H9 (cell line): Measurements from ENCODE around the gene LMX1B. TPM values are rescaled to one million over a fixed set of nuclear protein-coding genes. Genes with fewer than 3 reads are reported as not detected.
A peak's percentile ranks its signal among the peaks of the same experiment; 100 is the strongest.

Experiments
- DNase-seq: peaks from one replicate; pipeline ENCODE4 v3.0.0-alpha.2; 2017
- H2AFZ ChIP-seq: one replicate; pipeline ENCODE4 v1.6.1; 2013; ENCODE audit warnings: mild to moderate bottlenecking, low read length, control low read depth, moderate library complexity
- H2AK5ac ChIP-seq: 2 replicates; pipeline ENCODE4 v1.6.1; 2013; ENCODE audit warnings: low read length, control low read depth, mixed read lengths; ENCODE audit not compliant: insufficient read length
- H2BK120ac ChIP-seq: one replicate; pipeline ENCODE4 v1.6.1; 2013; ENCODE audit warnings: low read depth, mild to moderate bottlenecking, low read length, control low read depth, inconsistent platforms; ENCODE audit not compliant: poor library complexity, severe bottlenecking
- H2BK12ac ChIP-seq: 2 replicates; pipeline ENCODE4 v1.6.1; 2013; ENCODE audit warnings: low read length, control low read depth, mixed read lengths, low read depth; ENCODE audit not compliant: insufficient read length
- H2BK15ac ChIP-seq: 2 replicates; pipeline ENCODE4 v1.6.1; 2013; ENCODE audit warnings: low read depth, low read length, control low read depth
- H2BK20ac ChIP-seq: one replicate; pipeline ENCODE4 v1.6.1; 2013; ENCODE audit warnings: low read depth, mild to moderate bottlenecking, low read length, control low read depth, inconsistent platforms; ENCODE audit not compliant: poor library complexity, severe bottlenecking
- H2BK5ac ChIP-seq: 2 replicates; pipeline ENCODE4 v1.6.1; 2013; ENCODE audit warnings: low read length, control low read depth, mixed read lengths; ENCODE audit not compliant: insufficient read length
- H3K14ac ChIP-seq: 2 replicates; pipeline ENCODE4 v1.6.1; 2013; ENCODE audit warnings: low read length, control low read depth; ENCODE audit not compliant: insufficient read depth
- H3K18ac ChIP-seq: 2 replicates; pipeline ENCODE4 v1.6.1; 2013; ENCODE audit warnings: low read depth, mild to moderate bottlenecking, mixed read lengths, low read length, control low read depth; ENCODE audit not compliant: insufficient read length
- H3K23ac ChIP-seq: 2 replicates; pipeline ENCODE4 v1.6.1; 2013; ENCODE audit warnings: low read length, control low read depth, mixed read lengths, low read depth; ENCODE audit not compliant: insufficient read length
- H3K23me2 ChIP-seq: 2 replicates; pipeline ENCODE4 v1.6.1; 2013; ENCODE audit warnings: low read depth, mild to moderate bottlenecking, mixed read lengths, low read length, control low read depth; ENCODE audit not compliant: insufficient read length, poor library complexity, severe bottlenecking
- H3K27ac ChIP-seq: 2 replicates; pipeline ENCODE4 v1.5.1; 2013; ENCODE audit warnings: low read length, control low read depth, mixed read lengths, low read depth; ENCODE audit not compliant: insufficient read length
- H3K27me3 ChIP-seq: 2 replicates; pipeline ENCODE4 v1.6.1; 2013; ENCODE audit warnings: low read length, control low read depth, inconsistent platforms; ENCODE audit not compliant: insufficient read depth
- H3K4ac ChIP-seq: 2 replicates; pipeline ENCODE4 v1.6.1; 2013; ENCODE audit warnings: low read depth, mild to moderate bottlenecking, control low read depth, inconsistent platforms, low read length, moderate library complexity
- H3K4me1 ChIP-seq: 2 replicates; pipeline ENCODE4 v1.6.1; 2013; ENCODE audit warnings: low read length, control low read depth, inconsistent platforms; ENCODE audit not compliant: insufficient read depth
- H3K4me2 ChIP-seq: 2 replicates; pipeline ENCODE4 v1.6.1; 2013; ENCODE audit warnings: low read length, control low read depth, mixed read lengths; ENCODE audit not compliant: insufficient read length, insufficient read depth
- H3K56ac ChIP-seq: 2 replicates; pipeline ENCODE4 v1.6.1; 2013; ENCODE audit warnings: low read depth, mild to moderate bottlenecking, mixed read lengths, low read length, control low read depth; ENCODE audit not compliant: insufficient read length
- H3K79me1 ChIP-seq: 2 replicates; pipeline ENCODE4 v1.6.1; 2013; ENCODE audit warnings: low read depth, mild to moderate bottlenecking, moderate library complexity, low read length, control low read depth, inconsistent platforms; ENCODE audit not compliant: insufficient read depth, poor library complexity, severe bottlenecking
- H3K79me2 ChIP-seq: 2 replicates; pipeline ENCODE4 v1.6.1; 2013; ENCODE audit warnings: low read length, control low read depth, inconsistent platforms; ENCODE audit not compliant: insufficient read depth
- H3K9ac ChIP-seq: 2 replicates; pipeline ENCODE4 v1.6.1; 2013; ENCODE audit warnings: low read length, control low read depth, mixed read lengths; ENCODE audit not compliant: insufficient read length; ENCODE audit errors: extremely low read depth
- H3K9me3 ChIP-seq: one replicate; pipeline ENCODE4 v1.6.1; 2013; ENCODE audit warnings: low read depth, low read length, inconsistent platforms; ENCODE audit not compliant: control insufficient read depth
- H3T11ph ChIP-seq: one replicate; pipeline ENCODE4 v1.6.1; 2013; ENCODE audit warnings: mild to moderate bottlenecking, low read length, control low read depth, inconsistent platforms
- H4K20me1 ChIP-seq: one replicate; pipeline ENCODE4 v1.6.1; 2013; ENCODE audit not compliant: control insufficient read depth, insufficient read length, insufficient read depth
- H4K5ac ChIP-seq: 2 replicates; pipeline ENCODE4 v1.6.1; 2013; ENCODE audit warnings: low read depth, mild to moderate bottlenecking, mixed read lengths, low read length, control low read depth; ENCODE audit not compliant: insufficient read length
- H4K8ac ChIP-seq: replicated peaks from 2 replicates; pipeline ENCODE4 v1.6.1; 2013; ENCODE audit warnings: low read length, control low read depth, mixed read lengths, low read depth; ENCODE audit not compliant: insufficient read length
- H4K91ac ChIP-seq: 2 replicates; pipeline ENCODE4 v1.6.1; 2013; ENCODE audit warnings: low read depth, mild to moderate bottlenecking, moderate library complexity, mixed read lengths, low read length, control low read depth; ENCODE audit not compliant: insufficient read length
- H3K27ac Mint-ChIP-seq, 3 experiments: 2 replicates in 2 of 3; 3 replicates in 1 of 3; pipeline ENCODE4 v1.8.0; 2020 to 2021; ENCODE audit warnings: mixed read lengths in 3 of 3, mild to moderate bottlenecking in 1 of 3, moderate library complexity in 1 of 3
- H3K27me3 Mint-ChIP-seq: 2 replicates; pipeline ENCODE4 v1.8.0; 2021; ENCODE audit warnings: low read depth, mild to moderate bottlenecking, moderate library complexity, mixed read lengths
- H3K36me3 Mint-ChIP-seq, 3 experiments: 2 replicates in 2 of 3; 3 replicates in 1 of 3; pipeline ENCODE4 v1.8.0; 2020 to 2021; ENCODE audit warnings: low read depth in 3 of 3, mixed read lengths in 3 of 3; ENCODE audit not compliant: insufficient read depth in 1 of 3
- H3K4me1 Mint-ChIP-seq, 2 experiments: 2 replicates each; pipeline ENCODE4 v1.8.0; 2020; ENCODE audit warnings: mixed read lengths in 2 of 2
- H3K4me3 Mint-ChIP-seq, 2 experiments: 2 replicates in 1 of 2; 3 replicates in 1 of 2; pipeline ENCODE4 v1.8.0; 2020 to 2021; ENCODE audit warnings: mild to moderate bottlenecking in 2 of 2, mixed read lengths in 2 of 2, moderate library complexity in 1 of 2
- H3K9me3 Mint-ChIP-seq, 2 experiments: 2 replicates in 1 of 2; 3 replicates in 1 of 2; pipeline ENCODE4 v1.8.0; 2020; ENCODE audit warnings: mild to moderate bottlenecking in 2 of 2, mixed read lengths in 2 of 2, moderate library complexity in 1 of 2
- WGBS: extraction: QIAGEN DNeasy Blood & Tissue Kit; methylation state at CpG from one replicate; pipeline ENCODE4 v1.1.7; 2013; ENCODE audit warnings: missing lambda C conversion rate, low lambda C conversion rate, mixed read lengths; ENCODE audit not compliant: insufficient read length; ENCODE audit errors: extremely low coverage; 5-methylcytosine and 5-hydroxymethylcytosine counted together
- total RNA-seq: library from RNA; stranded (reverse); gene quantifications from 2 replicates; pipeline ENCODE4 v1.2.1, GENCODE V29; 2021
- TF ChIP-seq, protein P1 (sequence below): fragments of 200-600 bp; sonication (generic); conservative IDR thresholded peaks from 3 replicates; pipeline ENCODE4 v1.8.0; 2021; ENCODE audit warnings: antibody characterized with exemption, mild to moderate bottlenecking

Gene LMX1B
- total RNA-seq, 1 experiment from 2014 or later, result 0.85 TPM

- H3K9ac ChIP-seq, result no peak overlapping the region
- Mint-ChIP-seq H3K4me3 (peak overlapping the region in 1 of 2 experiments; percentile 22; a peak in 1 of 5 replicates), H3K27ac (no peak overlapping the region), H3K27me3 (peaks cover 100% of the 10 kb centered on the region), H3K4me1 (peaks cover 38 to 76% of the 10 kb centered on the region in 2 experiments), H3K9me3 (peaks cover 0 to 5% of the 10 kb centered on the region in 2 experiments; a peak in 1 of 5 replicates), H3K36me3 (no peaks in the 10 kb centered on the region; a peak in 1 of 7 replicates)
- WGBS, result no CpG with 5 or more reads among the region's 7 CpGs
- DNase-seq, result no peak
- no peak overlapping the region for H3K27ac ChIP-seq
- no peak overlapping the region for H3K23ac ChIP-seq
- H3K79me1 ChIP-seq, result no peaks in the 10 kb centered on the region
- TF ChIP-seq, protein P1, sequence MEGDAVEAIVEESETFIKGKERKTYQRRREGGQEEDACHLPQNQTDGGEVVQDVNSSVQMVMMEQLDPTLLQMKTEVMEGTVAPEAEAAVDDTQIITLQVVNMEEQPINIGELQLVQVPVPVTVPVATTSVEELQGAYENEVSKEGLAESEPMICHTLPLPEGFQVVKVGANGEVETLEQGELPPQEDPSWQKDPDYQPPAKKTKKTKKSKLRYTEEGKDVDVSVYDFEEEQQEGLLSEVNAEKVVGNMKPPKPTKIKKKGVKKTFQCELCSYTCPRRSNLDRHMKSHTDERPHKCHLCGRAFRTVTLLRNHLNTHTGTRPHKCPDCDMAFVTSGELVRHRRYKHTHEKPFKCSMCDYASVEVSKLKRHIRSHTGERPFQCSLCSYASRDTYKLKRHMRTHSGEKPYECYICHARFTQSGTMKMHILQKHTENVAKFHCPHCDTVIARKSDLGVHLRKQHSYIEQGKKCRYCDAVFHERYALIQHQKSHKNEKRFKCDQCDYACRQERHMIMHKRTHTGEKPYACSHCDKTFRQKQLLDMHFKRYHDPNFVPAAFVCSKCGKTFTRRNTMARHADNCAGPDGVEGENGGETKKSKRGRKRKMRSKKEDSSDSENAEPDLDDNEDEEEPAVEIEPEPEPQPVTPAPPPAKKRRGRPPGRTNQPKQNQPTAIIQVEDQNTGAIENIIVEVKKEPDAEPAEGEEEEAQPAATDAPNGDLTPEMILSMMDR, result no peak
- no peaks in the 10 kb centered on the region for H3K79me2 ChIP-seq
- H2BK5ac ChIP-seq, result no peak overlapping the region
- H4K5ac ChIP-seq, result no peak overlapping the region
- no peak overlapping the region for H3K14ac ChIP-seq
- no peak overlapping the region for H4K8ac ChIP-seq
- peaks cover 10% of the 10 kb centered on the region for H3K23me2 ChIP-seq
- H2BK15ac ChIP-seq, result no peak overlapping the region
- H3K18ac ChIP-seq, result no peak overlapping the region
- no peak overlapping the region for H2BK120ac ChIP-seq
- no peaks in the 10 kb centered on the region for H3K9me3 ChIP-seq
- no peak overlapping the region for H2AFZ ChIP-seq
- H3T11ph ChIP-seq, result no peak overlapping the region
- H4K20me1 ChIP-seq, result no peaks in the 10 kb centered on the region
- no peak overlapping the region for H4K91ac ChIP-seq
- peaks cover 3% of the 10 kb centered on the region; the same call in 1 of the 2 replicates for H3K4me1 ChIP-seq
- no peak overlapping the region for H3K56ac ChIP-seq
- H2BK20ac ChIP-seq, result no peak overlapping the region
- no peak overlapping the region for H2AK5ac ChIP-seq
- H3K4ac ChIP-seq, result no peak overlapping the region
- no peak overlapping the region for H2BK12ac ChIP-seq
- peaks cover 98% of the 10 kb centered on the region for H3K27me3 ChIP-seq
- no peak overlapping the region for H3K4me2 ChIP-seq
Measured at GRCh38 chr9:126620478-126620877, 6.8 kb downstream of the LMX1B start.
